ENCODE results near the gene GZMB. TPM values are rescaled to one million over a fixed set of nuclear protein-coding genes. Genes with fewer than 3 reads are reported as not detected.
"Not testable (repeated sequence)": the region's sequence is repeated elsewhere in the genome, so short reads cannot be mapped to it uniquely, and the experiment has no call there.

The GZMB gene
- polyA plus RNA-seq, 1 donor, result 0.55 TPM

DNA sequence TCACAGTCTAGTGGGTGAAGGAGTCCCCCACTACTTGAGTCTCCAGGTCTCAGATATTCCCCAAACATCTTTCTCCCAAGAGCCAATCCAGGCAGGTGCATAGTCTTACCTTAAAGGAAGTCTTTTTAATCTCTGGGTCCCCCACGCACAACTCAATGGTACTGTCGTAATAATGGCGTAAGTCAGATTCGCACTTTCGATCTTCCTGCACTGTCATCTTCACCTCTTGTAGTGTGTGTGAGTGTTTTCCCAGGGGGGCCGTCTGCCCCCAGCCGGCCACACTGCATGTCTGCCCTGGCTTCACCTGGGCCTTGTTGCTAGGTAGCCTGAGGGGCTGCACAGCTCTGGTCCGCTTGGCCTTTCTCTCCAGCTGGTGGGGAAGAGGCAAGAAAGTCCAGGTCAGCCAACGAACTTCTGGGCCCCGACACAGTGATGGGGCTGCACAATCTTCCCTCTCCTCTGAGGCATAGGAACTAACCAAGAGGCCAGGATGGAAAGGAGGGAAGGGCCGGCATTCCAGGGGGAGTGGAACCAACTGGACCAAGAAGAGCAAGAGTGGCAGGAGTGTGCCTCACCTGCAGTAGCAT is 2.1 kb downstream of the GZMB start:
- no peak for DNase-seq

DNA sequence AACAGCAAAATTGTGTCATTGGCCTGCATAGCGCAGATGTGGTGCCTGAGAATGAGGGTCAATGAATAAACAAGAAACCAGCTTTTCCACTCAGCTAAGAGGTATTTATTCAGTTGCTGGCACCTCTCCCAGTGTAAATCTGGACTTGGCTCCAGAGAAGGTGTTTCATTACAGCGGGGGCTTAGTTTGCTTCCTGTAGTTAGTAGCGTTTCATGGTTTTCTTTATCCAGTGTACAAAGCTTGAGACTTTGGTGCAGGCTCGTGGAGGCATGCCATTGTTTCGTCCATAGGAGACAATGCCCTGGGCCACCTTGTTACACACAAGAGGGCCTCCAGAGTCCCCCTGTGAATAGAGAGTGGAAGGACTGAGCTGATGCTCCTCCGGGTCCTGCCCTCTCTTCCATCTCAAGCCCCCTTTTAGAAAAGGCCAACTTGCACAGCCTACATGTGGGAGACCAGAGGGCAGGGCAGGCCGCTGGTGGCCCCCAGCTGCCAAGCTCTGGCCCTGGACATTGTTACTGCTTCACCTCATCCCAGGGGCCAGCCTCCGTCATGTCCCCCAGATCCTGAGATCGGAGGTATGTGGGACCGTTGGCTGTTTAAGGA is 3.0 kb downstream of the GZMB start:
- no peak for DNase-seq

DNA sequence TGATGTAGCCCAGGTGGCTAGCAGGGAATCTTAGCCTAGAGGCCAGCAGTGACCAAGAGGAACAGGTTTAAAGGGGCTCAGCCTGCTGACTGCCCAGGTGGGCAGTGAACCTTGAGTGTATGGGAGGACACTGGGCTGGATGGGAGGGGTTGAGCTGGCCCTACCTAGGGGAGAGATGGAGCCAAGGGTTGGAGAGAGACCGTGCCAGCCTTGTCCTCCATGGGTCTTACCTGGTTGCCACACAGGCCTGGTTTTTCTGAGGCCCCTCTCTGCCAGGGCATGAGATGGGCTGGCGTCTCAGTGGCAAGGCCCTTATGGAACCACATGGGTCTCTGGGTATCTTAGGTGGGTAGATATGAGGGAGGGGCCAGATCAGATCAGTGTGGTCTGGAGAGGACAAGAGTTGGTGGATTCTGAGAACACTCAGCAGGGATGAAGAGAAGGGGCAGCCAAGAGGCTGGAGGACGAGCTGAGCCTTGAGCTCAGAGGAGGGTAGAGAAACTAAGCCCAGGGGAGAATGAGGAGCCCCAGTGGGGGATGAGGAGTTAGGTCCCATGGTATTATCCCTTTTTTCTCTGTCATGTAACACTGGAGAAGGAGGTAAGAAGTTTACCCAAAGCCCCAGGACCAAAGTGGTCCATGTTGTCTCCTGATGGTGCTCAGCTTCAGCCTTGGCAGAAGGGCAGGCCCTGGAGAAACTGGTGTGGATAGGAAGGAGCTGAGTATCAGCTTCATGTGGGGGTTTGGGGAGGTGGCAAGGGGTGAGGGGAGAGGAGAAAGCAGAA is 3.7 kb downstream of the GZMB start:
- DNase-seq, result no peak

DNA sequence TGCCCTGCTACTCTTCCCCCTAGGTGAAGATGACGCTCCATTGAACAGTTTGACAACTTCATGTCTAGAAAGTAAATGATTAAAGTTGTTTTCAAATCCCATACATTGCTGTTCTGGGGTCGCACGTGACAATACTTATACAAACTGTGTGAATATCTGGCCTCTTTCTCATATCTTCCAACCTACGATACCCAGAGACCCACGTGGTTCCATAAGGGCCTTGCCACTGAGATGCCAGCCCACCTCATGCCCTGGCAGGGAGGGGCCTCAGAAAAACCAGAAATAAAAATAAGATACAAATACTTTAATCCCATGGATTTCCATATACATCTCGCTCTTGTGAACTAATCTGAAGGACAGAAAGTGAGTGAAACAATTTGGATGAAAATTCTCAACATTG is 4.5 kb downstream of the GZMB start:
- DNase-seq, result no peak

DNA sequence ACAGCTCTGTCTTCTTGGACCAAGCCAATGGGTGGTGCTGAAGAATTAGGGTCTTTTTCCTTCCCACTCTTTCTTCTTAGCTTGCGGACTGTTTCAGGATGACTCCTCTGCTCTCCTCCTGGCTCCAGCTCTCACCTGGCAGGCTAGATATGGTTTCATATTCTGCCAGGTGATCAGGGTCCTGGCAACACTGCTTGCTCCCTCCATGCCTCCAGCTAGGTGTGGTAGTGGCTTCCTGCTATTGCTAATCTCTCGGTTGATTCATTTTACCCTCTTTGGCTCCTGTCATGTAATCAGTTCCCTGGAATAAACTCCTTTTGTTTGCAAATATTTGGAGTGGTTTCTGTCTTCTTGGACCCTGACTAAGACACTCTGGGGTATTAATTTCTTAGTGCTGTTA is 20.2 kb downstream of the GZMB start:
- DNase-seq, result no peak

DNA sequence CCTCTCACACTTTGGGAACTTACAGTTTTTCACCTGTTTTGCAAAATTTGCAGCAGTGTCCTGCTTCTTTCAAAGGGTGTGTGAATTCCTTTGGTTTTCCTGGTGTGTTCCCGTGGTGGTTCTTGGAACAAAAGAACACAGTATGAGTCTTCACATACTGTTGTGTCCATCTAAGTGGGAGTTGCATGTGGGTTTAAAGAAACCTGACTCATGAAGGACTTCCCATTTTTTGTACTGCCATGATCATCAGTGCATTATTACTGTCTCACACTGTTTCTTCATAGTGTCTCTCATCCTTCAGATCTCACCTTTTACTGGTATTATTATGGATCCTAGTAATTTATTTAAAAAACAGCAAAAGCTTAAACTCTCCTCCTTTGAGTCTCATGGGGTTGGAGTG is 20.7 kb downstream of the GZMB start:
- DNase-seq, result no peak

DNA sequence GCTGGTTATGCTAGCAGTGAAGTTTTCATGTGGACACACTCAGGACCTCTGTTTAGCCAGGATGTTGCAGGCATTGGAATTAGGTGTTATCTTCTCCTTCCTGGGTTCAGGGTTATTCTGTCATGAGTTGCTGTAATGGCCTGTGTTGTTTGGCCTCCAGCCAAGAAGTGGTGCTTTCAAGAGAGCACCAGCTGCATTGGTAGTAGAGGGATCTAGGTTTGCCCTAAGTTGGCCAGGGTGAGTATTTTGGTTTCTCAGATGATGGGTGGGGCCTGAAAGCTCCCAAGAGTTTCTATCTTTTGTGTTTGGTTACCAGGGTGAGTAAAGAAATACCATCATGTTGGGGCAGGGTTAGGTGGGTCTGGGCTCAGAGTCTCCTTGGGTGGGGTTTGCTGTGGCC is 21.8 kb downstream of the GZMB start:
- no peak for DNase-seq

DNA sequence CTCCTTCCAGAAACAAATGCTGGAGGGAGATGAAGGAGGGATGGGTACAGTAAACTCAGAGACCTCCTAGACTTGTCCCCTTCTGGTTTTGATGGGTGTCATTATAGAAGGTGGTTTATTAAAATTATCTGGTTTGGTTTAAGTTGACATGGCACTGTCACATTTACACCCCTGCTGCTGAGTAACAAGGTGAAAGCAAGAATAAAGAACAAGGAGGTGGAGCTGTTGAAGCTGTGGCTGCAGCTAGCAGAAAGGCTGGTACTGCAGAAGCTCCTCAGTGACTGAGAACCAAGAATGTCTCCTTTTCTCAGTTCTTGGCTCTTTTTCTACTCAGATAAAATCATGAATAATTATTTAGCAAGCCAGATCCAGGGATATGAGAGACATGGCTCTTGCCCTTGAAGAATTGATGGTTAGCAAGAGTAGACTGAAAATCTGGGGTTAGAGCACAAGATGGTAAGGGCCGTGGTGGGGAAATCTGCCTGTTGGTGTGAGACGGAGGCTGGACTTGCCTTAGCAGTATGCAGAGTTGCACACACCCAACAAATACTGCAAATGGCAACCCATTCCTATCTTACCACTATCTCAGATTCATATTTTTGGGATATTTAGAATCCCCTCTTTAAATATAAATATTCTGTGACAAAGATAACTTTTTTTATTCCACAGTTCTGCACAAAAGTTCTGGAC is 24.2 kb downstream of the GZMB start, which contains the start of gene GZMH:
Gene GZMH (minus strand): TSS at position 31 of the 690 bp plus-strand sequence. CDS start 72 bp downstream, outside the sequence.
- no peak for DNase-seq

DNA sequence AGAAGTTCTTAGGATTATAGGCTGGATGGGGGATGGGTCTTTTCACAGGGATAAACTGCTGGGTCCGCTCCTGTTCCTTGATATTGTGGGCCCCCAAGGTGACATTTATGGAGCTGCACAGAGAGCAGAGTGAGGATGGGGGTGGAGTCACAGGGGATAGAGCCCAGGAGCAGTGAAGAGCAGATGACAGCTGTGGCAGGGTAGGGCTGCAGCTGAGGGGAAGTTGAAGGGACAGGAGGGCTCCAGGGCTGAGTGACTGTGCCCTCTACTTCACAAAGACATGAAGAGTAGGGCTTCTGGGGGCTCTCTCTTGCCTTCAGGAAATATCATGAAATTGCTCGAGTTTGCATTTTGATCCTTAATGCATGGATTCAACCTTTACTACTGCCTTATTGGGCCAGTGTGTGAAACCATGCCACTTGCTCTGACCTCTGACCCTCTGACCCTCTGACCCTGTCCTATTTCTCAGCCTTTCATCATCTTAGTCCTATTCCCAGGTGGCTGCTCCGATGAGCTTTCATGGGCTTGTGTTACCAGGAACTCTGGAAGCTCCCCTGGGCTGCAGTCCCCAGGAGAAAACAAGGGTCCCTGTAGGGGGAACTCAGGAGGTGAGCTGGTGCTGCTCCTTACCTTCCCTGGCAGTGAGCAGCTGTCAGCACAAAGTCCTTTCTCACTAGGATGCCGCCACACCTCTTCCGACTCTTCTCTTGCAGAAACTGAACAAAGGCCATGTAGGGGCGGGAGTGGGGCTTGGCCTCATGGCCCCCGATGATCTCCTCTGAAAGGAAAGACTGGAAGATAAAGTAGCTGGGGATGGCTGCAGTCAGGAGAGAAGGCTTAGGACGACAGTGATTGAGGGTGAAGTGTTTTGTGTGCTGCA is 26.1 kb downstream of the GZMB start:
- no peak for DNase-seq

DNA sequence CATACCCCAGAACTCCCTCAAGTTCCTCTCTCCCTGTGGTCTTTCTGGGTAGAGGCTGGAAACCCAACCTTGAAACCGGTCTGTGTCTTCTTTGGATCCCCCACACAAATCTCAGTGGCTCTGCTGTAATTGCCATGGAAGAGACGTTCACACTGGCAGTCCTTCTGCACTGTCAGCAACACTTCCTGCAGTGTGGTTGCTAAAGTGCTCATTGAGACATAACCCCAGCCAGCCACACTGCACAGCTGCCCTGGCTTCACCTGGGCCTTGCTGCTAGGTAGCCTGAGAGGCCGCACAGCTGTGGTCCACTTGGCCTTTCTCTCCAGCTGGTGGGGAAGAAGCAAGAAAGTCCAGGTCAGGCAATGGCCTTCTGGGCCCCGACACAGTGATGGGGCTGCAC is 26.9 kb downstream of the GZMB start:
- no peak for DNase-seq

DNA sequence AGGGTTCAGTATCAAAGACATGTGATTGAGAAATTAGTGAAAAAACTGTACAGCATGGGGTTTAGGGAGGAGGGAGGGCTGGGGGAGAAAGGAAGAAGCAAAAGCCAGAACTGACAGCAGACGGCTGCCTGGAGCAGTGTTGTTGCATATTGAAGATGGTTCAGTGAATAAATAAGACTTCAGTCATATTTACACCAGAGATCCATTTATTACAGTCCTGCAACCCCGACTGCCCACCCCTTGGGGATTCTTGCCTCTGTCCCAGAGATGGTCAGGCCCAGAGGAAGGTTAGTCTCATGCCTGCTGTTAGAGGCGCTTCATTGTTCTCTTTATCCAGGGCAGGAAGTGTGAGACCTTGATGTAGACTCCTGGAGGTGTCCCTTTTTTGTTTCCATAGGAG is 27.7 kb downstream of the GZMB start:
- no peak for DNase-seq

DNA sequence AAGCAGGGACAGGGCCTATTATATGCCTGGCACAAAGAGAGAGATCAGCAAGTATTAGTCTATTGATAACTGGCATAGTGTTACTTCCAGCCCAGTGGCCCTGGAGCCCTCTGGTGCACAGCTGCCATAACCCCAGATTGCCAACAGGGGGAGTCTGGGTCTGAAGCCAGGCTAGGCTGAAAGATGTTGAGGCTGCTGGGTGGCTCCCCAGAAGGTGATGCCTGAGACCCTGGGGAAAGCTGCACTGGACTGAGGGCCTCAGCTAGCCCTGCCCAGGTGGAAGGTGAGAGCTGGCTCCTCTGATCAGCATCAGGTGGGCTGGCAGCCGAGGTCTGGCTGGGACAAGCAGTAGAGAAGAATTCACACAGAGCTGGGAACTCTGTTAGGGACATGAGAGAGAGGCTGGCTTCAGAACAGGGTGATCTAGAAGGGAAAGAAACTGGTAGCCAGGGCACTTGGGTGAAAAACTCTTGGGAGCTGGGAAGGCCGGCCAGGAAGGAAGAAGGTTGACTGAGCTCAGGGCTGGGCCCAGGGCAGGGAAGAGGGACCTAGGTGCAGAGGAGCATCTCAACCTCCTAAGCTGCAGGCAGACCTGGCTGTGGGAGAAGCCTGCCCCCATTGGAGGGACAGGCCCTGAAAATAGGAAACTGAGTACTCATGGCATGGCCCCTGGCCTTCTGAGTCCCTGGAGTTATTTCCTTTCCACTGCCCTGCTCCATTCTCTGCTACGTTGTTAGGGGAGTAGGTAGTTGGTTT is 28.4 kb downstream of the GZMB start:
- peak; percentile 2 for DNase-seq

DNA sequence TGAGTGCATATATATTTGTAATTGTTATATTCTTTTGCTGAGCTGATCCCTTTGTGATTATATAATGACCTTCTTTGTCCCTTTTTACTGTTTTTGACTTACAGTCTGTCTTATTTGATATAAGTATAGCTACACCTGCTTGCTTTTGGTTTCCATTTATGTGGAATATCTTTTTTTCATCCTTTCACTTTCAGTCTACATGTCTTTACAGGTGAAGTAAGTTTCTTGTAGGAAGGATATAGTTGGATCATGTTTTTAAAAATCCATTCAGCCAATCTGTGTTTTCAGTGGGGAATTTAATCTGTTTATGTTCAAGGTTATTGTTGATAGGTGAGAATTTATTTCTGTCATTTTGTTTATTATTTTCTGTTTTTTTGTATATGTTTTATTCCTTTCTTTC is 36.6 kb downstream of the GZMB start:
- DNase-seq, result no peak

DNA sequence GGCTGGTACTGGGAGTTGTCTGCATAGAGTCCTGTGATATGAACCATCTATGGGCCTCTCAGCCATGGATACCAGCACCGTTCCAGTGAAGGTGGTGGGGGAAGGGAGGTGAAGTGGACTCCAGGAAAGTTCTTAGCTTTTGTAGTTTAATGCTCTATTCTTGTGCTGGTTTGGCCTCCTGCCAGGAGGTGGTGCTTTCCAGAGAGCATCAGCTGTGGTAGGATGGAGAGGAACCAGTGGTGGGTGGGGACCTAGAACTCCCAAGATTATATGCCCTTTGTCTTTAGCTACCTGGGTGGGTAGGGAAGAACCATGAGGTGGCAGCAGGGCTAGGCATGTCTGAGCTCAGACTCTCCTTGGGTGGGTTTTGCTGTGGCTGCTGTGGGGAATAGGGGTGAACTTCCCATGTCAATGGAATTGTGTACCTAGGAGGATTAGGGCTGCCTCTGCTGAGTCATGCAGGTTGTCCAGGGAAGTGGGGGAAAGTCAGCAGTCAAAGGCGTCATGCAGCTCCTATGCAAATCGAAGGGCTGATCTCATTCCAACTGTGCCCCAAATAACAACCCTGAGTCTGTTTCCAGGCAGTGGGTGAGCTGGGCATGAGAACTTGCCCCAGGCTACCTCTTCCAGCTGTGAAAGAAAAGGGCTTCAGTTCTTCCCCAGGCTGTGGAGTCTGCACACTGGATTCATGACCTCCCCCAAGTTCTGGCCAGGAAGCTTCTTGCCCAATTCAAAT is 38.7 kb downstream of the GZMB start:
- DNase-seq, result no peak

DNA sequence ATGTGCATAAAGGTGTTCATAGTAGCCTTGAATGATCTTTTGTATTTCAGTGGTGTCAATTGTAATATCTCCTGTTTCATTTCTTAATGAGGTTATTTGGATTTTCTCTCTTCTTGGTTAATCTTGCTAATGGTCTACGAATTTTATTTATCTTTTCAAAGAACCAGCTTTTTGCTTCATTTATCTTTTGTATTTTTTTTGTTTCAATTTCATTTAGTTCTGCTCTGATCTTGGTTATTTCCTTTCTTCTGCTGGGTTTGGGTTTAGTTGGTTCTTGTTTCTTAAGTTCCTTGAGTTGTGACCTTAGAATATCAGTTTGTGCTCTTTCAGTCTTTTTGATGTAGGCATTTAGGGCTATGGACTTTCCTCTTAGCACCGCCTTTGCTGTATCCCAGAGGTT is 43.0 kb downstream of the GZMB start:
- not testable (repeated sequence) for DNase-seq

DNA sequence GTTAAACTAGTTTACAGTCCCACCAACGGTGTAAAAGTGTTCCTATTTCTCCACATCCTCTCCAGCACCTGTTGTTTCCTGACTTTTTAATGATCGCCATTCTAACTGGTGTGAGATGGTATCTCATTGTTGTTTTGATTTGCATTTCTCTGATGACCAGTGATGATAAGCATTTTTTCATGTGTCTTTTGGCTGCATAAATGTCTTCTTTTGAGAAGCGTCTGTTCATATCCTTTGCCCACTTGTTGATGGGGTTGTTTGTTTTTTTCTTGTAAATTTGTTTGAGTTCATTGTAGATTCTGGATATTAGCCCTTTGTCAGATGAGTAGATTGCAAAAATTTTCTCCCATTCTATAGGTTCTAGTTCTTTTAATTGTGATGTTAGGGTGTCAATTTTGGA is 49.6 kb downstream of the GZMB start:
- DNase-seq, result not testable (repeated sequence)
